NK-92 treated with Interleukin-12 subunit alpha and Interleukin-12 subunit beta, amount 100 ng/mL, for 24 hours (cell line): ENCODE data around the gene DCHS2.

ENCODE experiments used
- DNase-seq: peaks from one replicate; lab custom pipeline; 2025; lab: John Stamatoyannopoulos, UW

Gene DCHS2

GRCh38 chr4:154490583-154491340 lies 837 bp downstream of the DCHS2 start:
- DNase-seq, result no peak

GRCh38 chr4:154490234-154490582 lies 1.4 kb downstream of the DCHS2 start:
- DNase-seq, result no peak

- no peak for DNase-seq
Measured at GRCh38 chr4:154489558-154490233, 1.9 kb downstream of the DCHS2 start.

GRCh38 chr4:154487145-154487544 lies 4.5 kb downstream of the DCHS2 start:
- DNase-seq, result no peak

GRCh38 chr4:154485127-154485773 lies 6.3 kb downstream of the DCHS2 start:
- no peak for DNase-seq

- no peak for DNase-seq
Measured at GRCh38 chr4:154478547-154478946, 13.1 kb downstream of the DCHS2 start.

- no peak for DNase-seq
Measured at GRCh38 chr4:154478128-154478527, 13.5 kb downstream of the DCHS2 start.

GRCh38 chr4:154476232-154476631 lies 15.4 kb downstream of the DCHS2 start:
- no peak for DNase-seq

- DNase-seq, result no peak
Measured at GRCh38 chr4:154475820-154476219, 15.8 kb downstream of the DCHS2 start.

- DNase-seq, result no peak
Measured at GRCh38 chr4:154473497-154473896, 18.1 kb downstream of the DCHS2 start.

GRCh38 chr4:154472858-154473257 lies 18.7 kb downstream of the DCHS2 start:
- no peak for DNase-seq

- DNase-seq, result no peak
Measured at GRCh38 chr4:154471526-154472331, 19.9 kb downstream of the DCHS2 start.

- no peak for DNase-seq
Measured at GRCh38 chr4:154471032-154471431, 20.6 kb downstream of the DCHS2 start.

GRCh38 chr4:154467886-154468285 lies 23.7 kb downstream of the DCHS2 start:
- no peak for DNase-seq

GRCh38 chr4:154466336-154466735 lies 25.3 kb downstream of the DCHS2 start:
- DNase-seq, result no peak

- DNase-seq, result no peak
Measured at GRCh38 chr4:154465085-154465484, 26.5 kb downstream of the DCHS2 start.

GRCh38 chr4:154464654-154465053 lies 26.9 kb downstream of the DCHS2 start:
- no peak for DNase-seq

- DNase-seq, result no peak
Measured at GRCh38 chr4:154462081-154462810, 29.4 kb downstream of the DCHS2 start.

GRCh38 chr4:154457471-154457870 lies 34.1 kb downstream of the DCHS2 start:
- DNase-seq, result no peak

- no peak for DNase-seq
Measured at GRCh38 chr4:154456889-154457288, 34.7 kb downstream of the DCHS2 start.

- no peak for DNase-seq
Measured at GRCh38 chr4:154456240-154456639, 35.4 kb downstream of the DCHS2 start.

GRCh38 chr4:154455111-154455510 lies 36.5 kb downstream of the DCHS2 start:
- DNase-seq, result no peak
